Glutamatergic neuron (in vitro differentiated cells): ENCODE data around the gene MTHFD2L. TPM values are rescaled to one million over a fixed set of nuclear protein-coding genes. Genes with fewer than 3 reads are reported as not detected.
"Not testable (repeated sequence)": the region's sequence is repeated elsewhere in the genome, so short reads cannot be mapped to it uniquely, and the experiment has no call there.

ENCODE experiments used
- DNase-seq: peaks from one replicate; pipeline ENCODE4 v3.0.0; 2022
- H3K27ac Mint-ChIP-seq: one replicate; pipeline ENCODE4 v1.8.0; 2020; ENCODE audit warnings: mild to moderate bottlenecking, mixed read lengths, inconsistent platforms; ENCODE audit not compliant: unreplicated experiment
- H3K27me3 Mint-ChIP-seq: one replicate; pipeline ENCODE4 v1.8.0; 2020; ENCODE audit warnings: mild to moderate bottlenecking, moderate library complexity, mixed read lengths, inconsistent platforms; ENCODE audit not compliant: unreplicated experiment
- H3K36me3 Mint-ChIP-seq: one replicate; pipeline ENCODE4 v1.8.0; 2020; ENCODE audit warnings: mild to moderate bottlenecking, mixed read lengths, inconsistent platforms; ENCODE audit not compliant: unreplicated experiment
- H3K4me1 Mint-ChIP-seq: one replicate; pipeline ENCODE4 v1.8.0; 2020; ENCODE audit warnings: mild to moderate bottlenecking, low read depth, mixed read lengths, inconsistent platforms; ENCODE audit not compliant: unreplicated experiment
- H3K4me3 Mint-ChIP-seq: one replicate; pipeline ENCODE4 v1.8.0; 2020; ENCODE audit warnings: mild to moderate bottlenecking, mixed read lengths, inconsistent platforms; ENCODE audit not compliant: unreplicated experiment
- H3K9me3 Mint-ChIP-seq: one replicate; pipeline ENCODE4 v1.8.0; 2020; ENCODE audit warnings: mild to moderate bottlenecking, moderate library complexity, mixed read lengths, inconsistent platforms; ENCODE audit not compliant: unreplicated experiment
- total RNA-seq: library from RNA; stranded (reverse); fragmentation: NEBNext Ultra II Directional; extraction: Animal tissue kit (Norgen Biotek cat#: 25700); gene quantifications from one replicate; pipeline ENCODE4 v1.2.1, GENCODE V29; 2021; ENCODE audit not compliant: unreplicated experiment
- TF ChIP-seq, protein P1 (sequence below): fragments of 200-600 bp; sonication (generic); IDR thresholded peaks from one replicate; pipeline ENCODE4 v1.5.0; 2021; ENCODE audit not compliant: partially characterized antibody, unreplicated experiment

Gene MTHFD2L
- total RNA-seq, 1 donor from 2014 or later: 14.0 TPM

DNA sequence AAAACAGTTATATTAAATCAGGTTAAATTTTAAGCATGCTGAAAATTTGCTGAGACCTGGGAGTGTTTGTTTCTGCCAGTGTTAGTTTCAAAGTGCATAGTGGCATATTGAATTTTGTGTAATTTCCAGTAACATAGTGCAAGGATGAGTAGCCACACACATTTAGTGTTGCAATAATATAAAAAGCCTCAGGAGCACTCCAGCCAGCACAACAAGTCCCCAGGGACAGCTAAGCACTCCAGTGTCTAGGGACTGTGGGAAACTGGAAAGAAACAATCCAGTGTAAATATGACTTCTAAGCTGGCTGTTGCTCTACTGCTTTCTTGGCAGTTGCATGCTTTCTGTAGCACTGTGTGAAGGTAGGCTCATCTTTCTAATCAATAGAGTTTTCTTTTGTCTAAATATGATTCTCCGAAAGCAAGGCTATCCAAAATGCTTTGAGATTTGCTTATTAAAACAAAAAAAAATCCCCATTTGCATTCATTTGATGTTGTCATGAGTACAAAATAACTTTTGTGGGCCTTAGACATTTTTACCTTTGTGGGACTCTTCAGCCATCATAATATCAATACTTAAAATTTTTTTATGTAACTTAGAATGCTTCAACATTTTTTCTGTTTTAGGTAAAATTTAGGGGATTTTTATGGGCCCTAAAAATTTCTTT lies 34.7 kb upstream of the MTHFD2L start:
- Mint-ChIP-seq H3K4me1 (no peaks in the 10 kb centered on the region), H3K27ac (no peak overlapping the region), H3K4me3 (no peak overlapping the region), H3K9me3 (no peaks in the 10 kb centered on the region), H3K27me3 (peaks cover 2% of the 10 kb centered on the region), H3K36me3 (no peaks in the 10 kb centered on the region)
- DNase-seq: peak; percentile 27
- TF ChIP-seq, protein P1, sequence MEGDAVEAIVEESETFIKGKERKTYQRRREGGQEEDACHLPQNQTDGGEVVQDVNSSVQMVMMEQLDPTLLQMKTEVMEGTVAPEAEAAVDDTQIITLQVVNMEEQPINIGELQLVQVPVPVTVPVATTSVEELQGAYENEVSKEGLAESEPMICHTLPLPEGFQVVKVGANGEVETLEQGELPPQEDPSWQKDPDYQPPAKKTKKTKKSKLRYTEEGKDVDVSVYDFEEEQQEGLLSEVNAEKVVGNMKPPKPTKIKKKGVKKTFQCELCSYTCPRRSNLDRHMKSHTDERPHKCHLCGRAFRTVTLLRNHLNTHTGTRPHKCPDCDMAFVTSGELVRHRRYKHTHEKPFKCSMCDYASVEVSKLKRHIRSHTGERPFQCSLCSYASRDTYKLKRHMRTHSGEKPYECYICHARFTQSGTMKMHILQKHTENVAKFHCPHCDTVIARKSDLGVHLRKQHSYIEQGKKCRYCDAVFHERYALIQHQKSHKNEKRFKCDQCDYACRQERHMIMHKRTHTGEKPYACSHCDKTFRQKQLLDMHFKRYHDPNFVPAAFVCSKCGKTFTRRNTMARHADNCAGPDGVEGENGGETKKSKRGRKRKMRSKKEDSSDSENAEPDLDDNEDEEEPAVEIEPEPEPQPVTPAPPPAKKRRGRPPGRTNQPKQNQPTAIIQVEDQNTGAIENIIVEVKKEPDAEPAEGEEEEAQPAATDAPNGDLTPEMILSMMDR: no peak

DNA sequence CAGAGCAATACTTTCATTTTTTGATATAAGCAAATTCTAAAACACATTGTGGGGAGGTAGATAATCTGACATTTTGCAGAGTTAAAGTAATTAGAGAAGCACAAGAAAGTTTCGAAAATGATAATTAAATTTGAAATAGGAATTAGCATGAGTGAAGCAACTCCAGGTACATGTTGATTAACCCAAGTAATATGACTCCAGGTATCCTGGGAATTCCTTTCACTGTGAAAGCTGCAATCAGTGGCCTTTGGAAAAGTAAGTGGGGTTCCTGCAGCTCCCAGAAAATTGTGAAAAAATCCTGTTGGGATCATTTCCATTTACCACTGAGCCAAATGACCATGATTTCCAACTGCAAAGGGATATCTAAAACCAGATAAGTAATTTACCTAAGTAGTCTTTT lies 32.9 kb upstream of the MTHFD2L start:
- peaks cover 2% of the 10 kb centered on the region for H3K9me3 Mint-ChIP-seq
- no peak overlapping the region for H3K4me3 Mint-ChIP-seq
- no peak for DNase-seq
- no peaks in the 10 kb centered on the region for H3K4me1 Mint-ChIP-seq
- H3K27ac Mint-ChIP-seq: no peak overlapping the region
- TF ChIP-seq, protein P1: no peak
- H3K36me3 Mint-ChIP-seq: no peaks in the 10 kb centered on the region
- H3K27me3 Mint-ChIP-seq: no peaks in the 10 kb centered on the region

DNA sequence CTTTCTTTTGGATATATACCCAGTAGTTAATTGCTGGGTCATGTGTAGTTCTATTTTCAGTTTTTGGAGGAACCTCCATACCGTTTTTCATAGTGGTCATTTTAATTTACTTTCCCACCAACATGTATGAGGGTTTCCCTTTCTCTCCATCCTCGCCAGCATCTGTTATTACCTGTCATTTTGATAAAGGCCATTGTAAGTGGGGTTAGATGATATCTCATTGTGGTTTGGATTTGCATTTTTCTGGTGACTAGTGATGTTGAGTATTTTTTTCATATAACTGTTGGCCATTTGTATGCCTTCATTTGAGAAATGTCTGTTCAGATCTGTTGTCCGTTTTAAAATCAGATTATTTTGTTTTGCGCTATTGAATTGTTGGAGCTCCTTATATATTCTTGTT lies 30.2 kb upstream of the MTHFD2L start:
- Mint-ChIP-seq H3K27me3 (no peaks in the 10 kb centered on the region), H3K4me1 (no peaks in the 10 kb centered on the region), H3K36me3 (no peaks in the 10 kb centered on the region), H3K27ac (no peak overlapping the region), H3K4me3 (no peak overlapping the region), H3K9me3 (peaks cover 2% of the 10 kb centered on the region)
- TF ChIP-seq, protein P1: no peak
- no peak for DNase-seq

DNA sequence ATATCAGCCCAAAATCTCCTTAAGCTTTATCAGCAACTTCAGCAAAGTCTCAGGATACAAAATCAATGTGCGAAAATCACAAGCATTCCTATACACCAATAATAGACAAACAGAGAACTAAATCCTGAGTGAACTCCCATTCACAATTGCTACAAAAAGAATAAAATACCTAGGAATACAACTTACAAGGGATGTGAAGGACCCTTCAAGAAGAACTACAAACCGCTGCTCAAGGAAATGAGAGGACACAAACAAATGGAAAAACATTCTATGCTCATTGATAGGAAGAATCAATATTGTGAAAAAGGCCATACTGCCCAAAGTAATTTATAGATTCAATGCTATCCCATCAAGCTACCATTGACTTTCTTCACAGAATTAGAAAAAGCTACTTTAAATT lies 27.1 kb upstream of the MTHFD2L start:
- not testable (repeated sequence) for DNase-seq, H3K4me1 Mint-ChIP-seq, H3K4me3 Mint-ChIP-seq, H3K36me3 Mint-ChIP-seq, H3K27ac Mint-ChIP-seq, H3K27me3 Mint-ChIP-seq, H3K9me3 Mint-ChIP-seq

DNA sequence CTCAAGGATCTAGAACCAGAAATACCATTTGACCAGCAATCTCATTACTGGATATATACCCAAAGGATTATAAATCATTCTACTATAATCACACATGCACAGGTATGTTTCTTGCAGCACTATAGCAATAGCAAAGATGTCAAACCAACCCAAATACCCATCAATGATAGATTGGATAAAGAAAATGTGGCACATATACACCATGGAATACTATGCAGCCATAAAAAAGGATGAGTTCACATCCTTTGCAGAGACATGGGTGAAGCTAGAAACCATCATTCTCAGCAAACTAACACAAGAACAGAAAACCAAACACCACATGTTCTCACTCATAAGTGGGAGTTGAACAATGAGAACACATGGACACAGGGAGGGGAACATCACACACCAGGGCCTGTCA lies 25.7 kb upstream of the MTHFD2L start:
- DNase-seq, H3K4me1 Mint-ChIP-seq, H3K4me3 Mint-ChIP-seq, H3K27me3 Mint-ChIP-seq, H3K9me3 Mint-ChIP-seq, H3K36me3 Mint-ChIP-seq, H3K27ac Mint-ChIP-seq: not testable (repeated sequence)

DNA sequence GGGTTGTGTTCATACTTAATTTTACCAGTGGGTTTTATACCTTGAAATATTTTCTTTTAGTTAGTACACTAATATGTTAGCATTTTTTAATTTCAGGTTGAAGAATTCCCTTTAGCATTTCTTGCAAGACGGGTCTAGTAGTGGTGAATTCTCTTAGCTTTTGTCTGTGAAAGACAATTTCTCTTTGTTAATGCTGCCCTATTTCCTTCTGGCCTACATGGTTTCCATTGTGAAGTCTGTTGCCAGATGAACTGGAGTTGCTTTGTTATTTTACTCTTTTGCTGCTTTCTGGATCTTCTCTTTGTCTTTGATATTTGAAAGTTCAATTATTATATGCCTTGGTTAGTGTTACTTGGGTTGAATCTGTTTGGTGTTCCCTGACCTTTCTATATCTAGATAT lies 25.0 kb upstream of the MTHFD2L start:
- Mint-ChIP-seq H3K4me1 (peaks cover 2% of the 10 kb centered on the region), H3K9me3 (peaks cover 7% of the 10 kb centered on the region), H3K27me3 (no peaks in the 10 kb centered on the region), H3K4me3 (no peak overlapping the region), H3K36me3 (no peaks in the 10 kb centered on the region), H3K27ac (no peak overlapping the region)
- TF ChIP-seq, protein P1: no peak
- DNase-seq: no peak
